ENCODE results near the gene MTX2. TPM values are rescaled to one million over a fixed set of nuclear protein-coding genes. Genes with fewer than 3 reads are reported as not detected.

MTX2 gene
- 10 to 100 TPM; 46.0 to 69.5 (median 59.2) TPM for total RNA-seq

GRCh38 chr2:176269319-176270099, at the start of gene MTX2:
Gene MTX2 (plus strand): TSS chr2:176269442. CDS start chr2:176269630, 188 bp downstream.
- 0 to 4% (median 1%) methylated on average over 1 to 27 of the region's 58 CpGs; no CpG with 5 or more reads in 4 of the 10 experiments for WGBS, 10 experiments
- in situ Hi-C loops (cut with MboI; ENCODE audit: low pct_unique_long_range_greater_than_20kb in 2 of 9, low sequenced_read_pairs in 9 of 9, unreplicated experiment in 9 of 9) = no loop called here
- Histone ChIP-seq H3K4me3 (peak within 1 kb of the TSS; percentile 58 to 89 (median 66)), H3K4me1 (replicated peaks in 1 of 2) (peaks cover 7 to 11% of the 10 kb centered on the region in 2 donors), H3K27ac (peak within 1 kb of the TSS; percentile 87 to 89)
- peak; percentile 92 to 100 (median 99) for ATAC-seq (replicated peaks in 6 of 8)

GRCh38 chr2:176227874-176228273, 41.4 kb upstream of the MTX2 start:
- WGBS, 10 experiments = 33 to 100% (median 70%) methylated on average over 2 of the region's 2 CpGs
- no peak for ATAC-seq (replicated peaks in 6 of 8)
- in situ Hi-C loops (cut with MboI; ENCODE audit: low pct_unique_long_range_greater_than_20kb in 2 of 9, low sequenced_read_pairs in 9 of 9, unreplicated experiment in 9 of 9) = no loop called here

GRCh38 chr2:176234156-176234555, 35.1 kb upstream of the MTX2 start:
- in situ Hi-C loops (cut with MboI; ENCODE audit: low pct_unique_long_range_greater_than_20kb in 2 of 9, low sequenced_read_pairs in 9 of 9, unreplicated experiment in 9 of 9) = no loop called here
- no peaks in the 10 kb centered on the region for H3K4me1 ChIP-seq (replicated peaks in 1 of 2)
- peak in 1 of 8 experiments; percentile 39 for ATAC-seq (replicated peaks in 6 of 8)
- no peak overlapping the region for H3K27ac ChIP-seq
- 40 to 86% (median 50%) methylated on average over 1 to 2 of the region's 2 CpGs; no CpG with 5 or more reads in 5 of the 10 experiments for WGBS, 10 experiments
- H3K4me3 ChIP-seq = no peak overlapping the region

More at GRCh38 chr2:176227874-176228273, 41.4 kb upstream of the MTX2 start:
- Histone ChIP-seq H3K27ac (no peak overlapping the region), H3K4me3 (no peak overlapping the region), H3K4me1 (replicated peaks in 1 of 2) (no peaks in the 10 kb centered on the region)

GRCh38 chr2:176234940-176235339, 34.3 kb upstream of the MTX2 start:
- in situ Hi-C loops (cut with MboI; ENCODE audit: low pct_unique_long_range_greater_than_20kb in 2 of 9, low sequenced_read_pairs in 9 of 9, unreplicated experiment in 9 of 9) = no loop called here
- 0 to 80% (median 60%) methylated on average over 1 of the region's 1 CpG for WGBS, 10 experiments
- no peaks in the 10 kb centered on the region for H3K4me1 ChIP-seq (replicated peaks in 1 of 2)
- H3K4me3 ChIP-seq = no peak overlapping the region
- ATAC-seq (replicated peaks in 6 of 8) = no peak
- H3K27ac ChIP-seq = no peak overlapping the region

GRCh38 chr2:176237456-176237855, 31.8 kb upstream of the MTX2 start:
- peak in 1 of 8 experiments; percentile 59 for ATAC-seq (replicated peaks in 6 of 8)
- WGBS, 10 experiments = 11 to 100% (median 80%) methylated on average over 1 to 4 of the region's 4 CpGs
- no peak overlapping the region for H3K4me3 ChIP-seq
- in situ Hi-C loops (cut with MboI; ENCODE audit: low pct_unique_long_range_greater_than_20kb in 2 of 9, low sequenced_read_pairs in 9 of 9, unreplicated experiment in 9 of 9) = no loop called here
- H3K27ac ChIP-seq = no peak overlapping the region
- no peaks in the 10 kb centered on the region for H3K4me1 ChIP-seq (replicated peaks in 1 of 2)

GRCh38 chr2:176239031-176239430, 30.2 kb upstream of the MTX2 start:
- Histone ChIP-seq H3K4me3 (no peak overlapping the region), H3K4me1 (replicated peaks in 1 of 2) (no peaks in the 10 kb centered on the region), H3K27ac (no peak overlapping the region)
- ATAC-seq (replicated peaks in 6 of 8) = no peak
- in situ Hi-C loops (cut with MboI; ENCODE audit: low pct_unique_long_range_greater_than_20kb in 2 of 9, low sequenced_read_pairs in 9 of 9, unreplicated experiment in 9 of 9) = no loop called here
- 61 to 100% (median 89%) methylated on average over 1 to 4 of the region's 4 CpGs for WGBS, 10 experiments

GRCh38 chr2:176240301-176240700, 28.9 kb upstream of the MTX2 start:
- ATAC-seq (replicated peaks in 6 of 8) = no peak
- in situ Hi-C loops (cut with MboI; ENCODE audit: low pct_unique_long_range_greater_than_20kb in 2 of 9, low sequenced_read_pairs in 9 of 9, unreplicated experiment in 9 of 9) = no loop called here
- 0 to 80% (median 44%) methylated on average over 1 of the region's 1 CpG; no CpG with 5 or more reads in 1 of the 10 experiments for WGBS, 10 experiments

GRCh38 chr2:176242276-176242675, 27.0 kb upstream of the MTX2 start:
- Histone ChIP-seq H3K4me3 (no peak overlapping the region), H3K4me1 (replicated peaks in 1 of 2) (peaks cover 0 to 10% of the 10 kb centered on the region in 2 donors), H3K27ac (no peak overlapping the region)
- WGBS, 10 experiments = 10 to 94% (median 54%) methylated on average over 2 of the region's 2 CpGs; no CpG with 5 or more reads in 6 of the 10 experiments
- no peak for ATAC-seq (replicated peaks in 6 of 8)
- in situ Hi-C loops (cut with MboI; ENCODE audit: low pct_unique_long_range_greater_than_20kb in 2 of 9, low sequenced_read_pairs in 9 of 9, unreplicated experiment in 9 of 9) = no loop called here

More at GRCh38 chr2:176240301-176240700, 28.9 kb upstream of the MTX2 start:
- no peak overlapping the region for H3K4me3 ChIP-seq
- no peak overlapping the region for H3K27ac ChIP-seq
- H3K4me1 ChIP-seq (replicated peaks in 1 of 2) = no peaks in the 10 kb centered on the region

GRCh38 chr2:176246331-176246730, 22.9 kb upstream of the MTX2 start:
- in situ Hi-C loops (cut with MboI; ENCODE audit: low pct_unique_long_range_greater_than_20kb in 2 of 9, low sequenced_read_pairs in 9 of 9, unreplicated experiment in 9 of 9) = no loop called here
- Histone ChIP-seq H3K4me3 (no peak overlapping the region), H3K4me1 (replicated peaks in 1 of 2) (peaks cover 0 to 10% of the 10 kb centered on the region in 2 donors), H3K27ac (no peak overlapping the region)
- 10 to 73% (median 69%) methylated on average over 2 to 3 of the region's 4 CpGs; no CpG with 5 or more reads in 5 of the 10 experiments for WGBS, 10 experiments
- ATAC-seq (replicated peaks in 6 of 8) = peak in 4 of 8 experiments; percentile 24 to 51 (median 32)

GRCh38 chr2:176247859-176248258, 21.4 kb upstream of the MTX2 start:
- Histone ChIP-seq H3K27ac (no peak overlapping the region), H3K4me3 (no peak overlapping the region), H3K4me1 (replicated peaks in 1 of 2) (peaks cover 0 to 10% of the 10 kb centered on the region in 2 donors)
- ATAC-seq (replicated peaks in 6 of 8) = no peak
- whole genome bisulfite sequencing, 10 experiments = 20 to 100% (median 83%) methylated on average over 1 to 4 of the region's 4 CpGs
- in situ Hi-C loops (cut with MboI; ENCODE audit: low pct_unique_long_range_greater_than_20kb in 2 of 9, low sequenced_read_pairs in 9 of 9, unreplicated experiment in 9 of 9) = no loop called here

- Histone ChIP-seq H3K4me3 (no peak overlapping the region), H3K4me1 (replicated peaks in 1 of 2) (no peaks in the 10 kb centered on the region), H3K27ac (no peak overlapping the region)
- in situ Hi-C loops (cut with MboI; ENCODE audit: low pct_unique_long_range_greater_than_20kb in 2 of 9, low sequenced_read_pairs in 9 of 9, unreplicated experiment in 9 of 9) = no loop called here
- 70 to 100% (median 88%) methylated on average over 1 of the region's 1 CpG; no CpG with 5 or more reads in 1 of the 10 experiments for WGBS, 10 experiments
- no peak for ATAC-seq (replicated peaks in 6 of 8)
Observed at GRCh38 chr2:176251928-176252327, 17.3 kb upstream of the MTX2 start.

- Histone ChIP-seq H3K4me1 (replicated peaks in 1 of 2) (no peaks in the 10 kb centered on the region), H3K4me3 (no peak overlapping the region), H3K27ac (no peak overlapping the region)
- no peak for ATAC-seq (replicated peaks in 6 of 8)
- WGBS, 10 experiments = 67 to 100% (median 85%) methylated on average over 1 of the region's 1 CpG; no CpG with 5 or more reads in 1 of the 10 experiments
- in situ Hi-C loops (cut with MboI; ENCODE audit: low pct_unique_long_range_greater_than_20kb in 2 of 9, low sequenced_read_pairs in 9 of 9, unreplicated experiment in 9 of 9) = no loop called here
Observed at GRCh38 chr2:176260689-176261088, 8.6 kb upstream of the MTX2 start.

- in situ Hi-C loops (cut with MboI; ENCODE audit: low pct_unique_long_range_greater_than_20kb in 2 of 9, low sequenced_read_pairs in 9 of 9, unreplicated experiment in 9 of 9) = no loop called here
- Histone ChIP-seq H3K4me3 (no peak overlapping the region), H3K27ac (no peak overlapping the region), H3K4me1 (replicated peaks in 1 of 2) (no peaks in the 10 kb centered on the region)
- ATAC-seq (replicated peaks in 6 of 8) = no peak
Observed at GRCh38 chr2:176261136-176261535, 8.1 kb upstream of the MTX2 start.

- H3K4me1 ChIP-seq (replicated peaks in 1 of 2) = peaks cover 7 to 11% of the 10 kb centered on the region in 2 donors
- H3K4me3 ChIP-seq = peak overlapping the region; percentile 58 to 89 (median 66)
- WGBS, 10 experiments = 0 to 90% (median 22%) methylated on average over 2 to 6 of the region's 10 CpGs; no CpG with 5 or more reads in 4 of the 10 experiments
- H3K27ac ChIP-seq = peak overlapping the region; percentile 87 to 89
- peak in 1 of 8 experiments; percentile 4 for ATAC-seq (replicated peaks in 6 of 8)
- in situ Hi-C loops (cut with MboI; ENCODE audit: low pct_unique_long_range_greater_than_20kb in 2 of 9, low sequenced_read_pairs in 9 of 9, unreplicated experiment in 9 of 9) = no loop called here
Observed at GRCh38 chr2:176268976-176269318, 295 bp upstream of the MTX2 start.

Data from motor neuron (in vitro differentiated cells).